H9 (cell line): Measurements from ENCODE around the gene B3GNT2. TPM values are rescaled to one million over a fixed set of nuclear protein-coding genes. Genes with fewer than 3 reads are reported as not detected.

Source experiments
- DNase-seq: peaks from one replicate; pipeline ENCODE4 v3.0.0-alpha.2; 2017
- H2AFZ ChIP-seq: one replicate; pipeline ENCODE4 v1.6.1; 2013; ENCODE audit warnings: mild to moderate bottlenecking, low read length, control low read depth, moderate library complexity
- H2AK5ac ChIP-seq: 2 replicates; pipeline ENCODE4 v1.6.1; 2013; ENCODE audit warnings: low read length, control low read depth, mixed read lengths; ENCODE audit not compliant: insufficient read length
- H2BK120ac ChIP-seq: one replicate; pipeline ENCODE4 v1.6.1; 2013; ENCODE audit warnings: low read depth, mild to moderate bottlenecking, low read length, control low read depth, inconsistent platforms; ENCODE audit not compliant: poor library complexity, severe bottlenecking
- H2BK12ac ChIP-seq: 2 replicates; pipeline ENCODE4 v1.6.1; 2013; ENCODE audit warnings: low read length, control low read depth, mixed read lengths, low read depth; ENCODE audit not compliant: insufficient read length
- H2BK15ac ChIP-seq: 2 replicates; pipeline ENCODE4 v1.6.1; 2013; ENCODE audit warnings: low read depth, low read length, control low read depth
- H2BK20ac ChIP-seq: one replicate; pipeline ENCODE4 v1.6.1; 2013; ENCODE audit warnings: low read depth, mild to moderate bottlenecking, low read length, control low read depth, inconsistent platforms; ENCODE audit not compliant: poor library complexity, severe bottlenecking
- H2BK5ac ChIP-seq: 2 replicates; pipeline ENCODE4 v1.6.1; 2013; ENCODE audit warnings: low read length, control low read depth, mixed read lengths; ENCODE audit not compliant: insufficient read length
- H3K14ac ChIP-seq: 2 replicates; pipeline ENCODE4 v1.6.1; 2013; ENCODE audit warnings: low read length, control low read depth; ENCODE audit not compliant: insufficient read depth
- H3K18ac ChIP-seq: 2 replicates; pipeline ENCODE4 v1.6.1; 2013; ENCODE audit warnings: low read depth, mild to moderate bottlenecking, mixed read lengths, low read length, control low read depth; ENCODE audit not compliant: insufficient read length
- H3K23ac ChIP-seq: 2 replicates; pipeline ENCODE4 v1.6.1; 2013; ENCODE audit warnings: low read length, control low read depth, mixed read lengths, low read depth; ENCODE audit not compliant: insufficient read length
- H3K23me2 ChIP-seq: 2 replicates; pipeline ENCODE4 v1.6.1; 2013; ENCODE audit warnings: low read depth, mild to moderate bottlenecking, mixed read lengths, low read length, control low read depth; ENCODE audit not compliant: insufficient read length, poor library complexity, severe bottlenecking
- H3K27ac ChIP-seq: 2 replicates; pipeline ENCODE4 v1.5.1; 2013; ENCODE audit warnings: low read length, control low read depth, mixed read lengths, low read depth; ENCODE audit not compliant: insufficient read length
- H3K27me3 ChIP-seq: 2 replicates; pipeline ENCODE4 v1.6.1; 2013; ENCODE audit warnings: low read length, control low read depth, inconsistent platforms; ENCODE audit not compliant: insufficient read depth
- H3K4ac ChIP-seq: 2 replicates; pipeline ENCODE4 v1.6.1; 2013; ENCODE audit warnings: low read depth, mild to moderate bottlenecking, control low read depth, inconsistent platforms, low read length, moderate library complexity
- H3K4me1 ChIP-seq: 2 replicates; pipeline ENCODE4 v1.6.1; 2013; ENCODE audit warnings: low read length, control low read depth, inconsistent platforms; ENCODE audit not compliant: insufficient read depth
- H3K4me2 ChIP-seq: 2 replicates; pipeline ENCODE4 v1.6.1; 2013; ENCODE audit warnings: low read length, control low read depth, mixed read lengths; ENCODE audit not compliant: insufficient read length, insufficient read depth
- H3K56ac ChIP-seq: 2 replicates; pipeline ENCODE4 v1.6.1; 2013; ENCODE audit warnings: low read depth, mild to moderate bottlenecking, mixed read lengths, low read length, control low read depth; ENCODE audit not compliant: insufficient read length
- H3K79me1 ChIP-seq: 2 replicates; pipeline ENCODE4 v1.6.1; 2013; ENCODE audit warnings: low read depth, mild to moderate bottlenecking, moderate library complexity, low read length, control low read depth, inconsistent platforms; ENCODE audit not compliant: insufficient read depth, poor library complexity, severe bottlenecking
- H3K79me2 ChIP-seq: 2 replicates; pipeline ENCODE4 v1.6.1; 2013; ENCODE audit warnings: low read length, control low read depth, inconsistent platforms; ENCODE audit not compliant: insufficient read depth
- H3K9ac ChIP-seq: 2 replicates; pipeline ENCODE4 v1.6.1; 2013; ENCODE audit warnings: low read length, control low read depth, mixed read lengths; ENCODE audit not compliant: insufficient read length; ENCODE audit errors: extremely low read depth
- H3K9me3 ChIP-seq: one replicate; pipeline ENCODE4 v1.6.1; 2013; ENCODE audit warnings: low read depth, low read length, inconsistent platforms; ENCODE audit not compliant: control insufficient read depth
- H3T11ph ChIP-seq: one replicate; pipeline ENCODE4 v1.6.1; 2013; ENCODE audit warnings: mild to moderate bottlenecking, low read length, control low read depth, inconsistent platforms
- H4K20me1 ChIP-seq: one replicate; pipeline ENCODE4 v1.6.1; 2013; ENCODE audit not compliant: control insufficient read depth, insufficient read length, insufficient read depth
- H4K5ac ChIP-seq: 2 replicates; pipeline ENCODE4 v1.6.1; 2013; ENCODE audit warnings: low read depth, mild to moderate bottlenecking, mixed read lengths, low read length, control low read depth; ENCODE audit not compliant: insufficient read length
- H4K8ac ChIP-seq: replicated peaks from 2 replicates; pipeline ENCODE4 v1.6.1; 2013; ENCODE audit warnings: low read length, control low read depth, mixed read lengths, low read depth; ENCODE audit not compliant: insufficient read length
- H4K91ac ChIP-seq: 2 replicates; pipeline ENCODE4 v1.6.1; 2013; ENCODE audit warnings: low read depth, mild to moderate bottlenecking, moderate library complexity, mixed read lengths, low read length, control low read depth; ENCODE audit not compliant: insufficient read length
- H3K27ac Mint-ChIP-seq, 3 experiments: 2 replicates in 2 of 3; 3 replicates in 1 of 3; pipeline ENCODE4 v1.8.0; 2020 to 2021; ENCODE audit warnings: mixed read lengths in 3 of 3, mild to moderate bottlenecking in 1 of 3, moderate library complexity in 1 of 3
- H3K27me3 Mint-ChIP-seq: 2 replicates; pipeline ENCODE4 v1.8.0; 2021; ENCODE audit warnings: low read depth, mild to moderate bottlenecking, moderate library complexity, mixed read lengths
- H3K36me3 Mint-ChIP-seq, 3 experiments: 2 replicates in 2 of 3; 3 replicates in 1 of 3; pipeline ENCODE4 v1.8.0; 2020 to 2021; ENCODE audit warnings: low read depth in 3 of 3, mixed read lengths in 3 of 3; ENCODE audit not compliant: insufficient read depth in 1 of 3
- H3K4me1 Mint-ChIP-seq, 2 experiments: 2 replicates each; pipeline ENCODE4 v1.8.0; 2020; ENCODE audit warnings: mixed read lengths in 2 of 2
- H3K4me3 Mint-ChIP-seq, 2 experiments: 2 replicates in 1 of 2; 3 replicates in 1 of 2; pipeline ENCODE4 v1.8.0; 2020 to 2021; ENCODE audit warnings: mild to moderate bottlenecking in 2 of 2, mixed read lengths in 2 of 2, moderate library complexity in 1 of 2
- H3K9me3 Mint-ChIP-seq, 2 experiments: 2 replicates in 1 of 2; 3 replicates in 1 of 2; pipeline ENCODE4 v1.8.0; 2020; ENCODE audit warnings: mild to moderate bottlenecking in 2 of 2, mixed read lengths in 2 of 2, moderate library complexity in 1 of 2
- WGBS: extraction: QIAGEN DNeasy Blood & Tissue Kit; methylation state at CpG from one replicate; pipeline ENCODE4 v1.1.7; 2013; ENCODE audit warnings: missing lambda C conversion rate, low lambda C conversion rate, mixed read lengths; ENCODE audit not compliant: insufficient read length; ENCODE audit errors: extremely low coverage; 5-methylcytosine and 5-hydroxymethylcytosine counted together
- total RNA-seq: library from RNA; stranded (reverse); gene quantifications from 2 replicates; pipeline ENCODE4 v1.2.1, GENCODE V29; 2021
- TF ChIP-seq, protein P1 (sequence below): fragments of 200-600 bp; sonication (generic); conservative IDR thresholded peaks from 3 replicates; pipeline ENCODE4 v1.8.0; 2021; ENCODE audit warnings: antibody characterized with exemption, mild to moderate bottlenecking

B3GNT2 gene
- total RNA-seq, 1 experiment from 2014 or later, result 55.3 TPM

DNA sequence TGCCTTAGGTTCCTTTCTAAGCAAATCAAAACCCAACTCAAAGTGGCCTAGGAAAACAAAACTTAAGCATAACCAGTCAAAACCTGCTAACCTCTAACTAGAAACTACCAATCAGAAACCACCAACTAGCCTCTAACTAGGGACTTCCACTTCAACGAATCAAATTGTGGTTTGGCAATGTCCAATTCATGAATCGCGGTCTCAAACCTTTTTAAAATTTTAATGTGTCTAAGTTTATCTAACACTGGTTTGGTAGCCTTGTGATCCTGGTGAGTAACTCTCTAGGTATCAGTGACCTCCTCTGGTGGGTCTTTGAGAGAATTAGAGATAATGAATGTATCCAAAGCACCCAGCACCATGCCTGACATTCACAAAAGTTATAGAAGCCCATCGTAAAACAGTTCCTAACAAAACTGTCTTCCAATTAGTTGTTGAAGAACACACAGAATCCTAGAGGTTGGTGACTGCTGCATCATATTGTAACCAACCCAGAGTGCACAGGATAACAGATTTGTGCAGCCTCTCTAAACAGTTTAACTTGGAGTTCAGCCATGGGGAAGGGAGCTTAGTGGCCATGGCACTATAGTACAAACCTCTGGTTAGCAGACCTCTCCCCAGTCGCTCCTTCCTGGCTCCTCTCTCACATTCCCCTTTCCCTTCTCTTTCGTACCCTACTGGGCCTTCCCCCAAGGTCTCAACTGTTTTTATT lies 45.2 kb upstream of the B3GNT2 start:
- H2AK5ac ChIP-seq, result no peak overlapping the region
- no peak overlapping the region for H3K14ac ChIP-seq
- Mint-ChIP-seq H3K9me3 (peaks cover 0 to 5% of the 10 kb centered on the region in 2 experiments; a peak in 1 of 5 replicates), H3K36me3 (0 out of 7 replicates have a peak, but pooled peaks cover 0 to 6% (median 3%) of the 10 kb centered on the region in 3 experiments), H3K4me3 (no peak overlapping the region), H3K4me1 (peaks cover 24 to 33% of the 10 kb centered on the region in 2 experiments), H3K27me3 (no peaks in the 10 kb centered on the region), H3K27ac (peak overlapping the region; percentile 32 to 95 (median 90); a peak in 6 of 7 replicates)
- H2BK5ac ChIP-seq, result no peak overlapping the region
- H3K27me3 ChIP-seq, result no peaks in the 10 kb centered on the region
- H3K4me2 ChIP-seq, result no peak overlapping the region
- H4K8ac ChIP-seq, result no peak overlapping the region
- no peak overlapping the region for H2BK15ac ChIP-seq
- H3K27ac ChIP-seq, result no peak overlapping the region
- no peak overlapping the region for H4K91ac ChIP-seq
- no peaks in the 10 kb centered on the region for H3K79me2 ChIP-seq
- no peak overlapping the region for H2BK120ac ChIP-seq
- no peak overlapping the region for H3T11ph ChIP-seq
- peaks cover 5% of the 10 kb centered on the region; the same call in 1 of the 2 replicates for H3K4me1 ChIP-seq
- no peak overlapping the region for H3K18ac ChIP-seq
- no peaks in the 10 kb centered on the region for H4K20me1 ChIP-seq
- no peak overlapping the region for H3K9ac ChIP-seq
- no peak for DNase-seq
- no peak overlapping the region for H2AFZ ChIP-seq
- H3K4ac ChIP-seq, result no peak overlapping the region
- no peak overlapping the region for H2BK20ac ChIP-seq
- H3K79me1 ChIP-seq, result no peaks in the 10 kb centered on the region
- TF ChIP-seq, protein P1, sequence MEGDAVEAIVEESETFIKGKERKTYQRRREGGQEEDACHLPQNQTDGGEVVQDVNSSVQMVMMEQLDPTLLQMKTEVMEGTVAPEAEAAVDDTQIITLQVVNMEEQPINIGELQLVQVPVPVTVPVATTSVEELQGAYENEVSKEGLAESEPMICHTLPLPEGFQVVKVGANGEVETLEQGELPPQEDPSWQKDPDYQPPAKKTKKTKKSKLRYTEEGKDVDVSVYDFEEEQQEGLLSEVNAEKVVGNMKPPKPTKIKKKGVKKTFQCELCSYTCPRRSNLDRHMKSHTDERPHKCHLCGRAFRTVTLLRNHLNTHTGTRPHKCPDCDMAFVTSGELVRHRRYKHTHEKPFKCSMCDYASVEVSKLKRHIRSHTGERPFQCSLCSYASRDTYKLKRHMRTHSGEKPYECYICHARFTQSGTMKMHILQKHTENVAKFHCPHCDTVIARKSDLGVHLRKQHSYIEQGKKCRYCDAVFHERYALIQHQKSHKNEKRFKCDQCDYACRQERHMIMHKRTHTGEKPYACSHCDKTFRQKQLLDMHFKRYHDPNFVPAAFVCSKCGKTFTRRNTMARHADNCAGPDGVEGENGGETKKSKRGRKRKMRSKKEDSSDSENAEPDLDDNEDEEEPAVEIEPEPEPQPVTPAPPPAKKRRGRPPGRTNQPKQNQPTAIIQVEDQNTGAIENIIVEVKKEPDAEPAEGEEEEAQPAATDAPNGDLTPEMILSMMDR, result no peak
- no peak overlapping the region for H3K56ac ChIP-seq
- H4K5ac ChIP-seq, result no peak overlapping the region
- no peaks in the 10 kb centered on the region for H3K9me3 ChIP-seq
- H2BK12ac ChIP-seq, result no peak overlapping the region
- no peak overlapping the region for H3K23ac ChIP-seq
- no peaks in the 10 kb centered on the region for H3K23me2 ChIP-seq
- no CpG with 5 or more reads among the region's 6 CpGs for WGBS
